ENCODE results near the gene RFC2. TPM values are rescaled to one million over a fixed set of nuclear protein-coding genes. Genes with fewer than 3 reads are reported as not detected.

Gene RFC2
- total RNA-seq: 10 to 100 TPM; 80.8 to 81.1 TPM

DNA sequence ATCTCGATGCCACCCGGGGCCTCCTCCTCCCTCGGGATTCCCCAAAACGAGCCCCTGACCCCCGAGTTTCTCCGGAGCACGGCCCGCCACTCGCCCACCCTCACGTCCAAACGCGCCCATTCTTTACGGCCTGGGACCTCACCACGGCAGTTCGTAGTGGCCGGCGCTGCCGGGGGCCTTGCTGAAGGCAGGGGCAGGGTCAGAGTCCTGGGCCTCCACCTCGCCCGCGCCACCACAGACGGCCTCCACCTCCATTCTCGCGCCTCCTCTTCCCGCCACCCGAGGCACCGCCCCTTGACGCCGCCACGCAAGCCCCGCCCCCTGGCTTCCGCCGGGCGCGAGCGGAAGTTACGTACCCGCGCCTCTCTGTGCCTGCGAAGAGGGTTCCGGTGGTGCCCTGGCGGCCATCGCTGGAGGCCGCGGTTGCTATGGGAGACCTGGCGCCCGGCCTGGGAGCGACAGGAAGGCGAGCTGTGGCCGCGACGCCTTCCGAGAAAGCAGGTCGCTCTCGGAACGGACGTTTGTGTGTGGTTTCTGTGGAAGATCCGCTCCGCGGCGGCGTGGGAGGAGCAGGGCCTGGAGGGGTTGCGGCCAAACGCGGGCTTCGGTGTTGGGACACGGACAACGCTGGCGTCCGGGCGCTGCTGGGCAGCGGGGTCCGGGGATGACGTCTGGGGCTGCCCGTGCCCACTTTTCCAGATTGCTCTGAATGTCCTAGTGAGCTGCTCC is at the start of gene RFC2:
Gene RFC2 (minus strand): TSS at position 271 of the 729 bp plus-strand sequence. CDS start 16 bp downstream, at position 255.
- Mint-ChIP-seq H3K36me3 (peaks cover 29% of the 10 kb centered on the region), H3K4me1 (ENCODE audit: low read depth) (peaks cover 18% of the 10 kb centered on the region), H3K9me3 (no peaks in the 10 kb centered on the region), H3K4me3 (peak within 1 kb of the TSS; percentile 98), H3K27ac (peak within 1 kb of the TSS; percentile 94), H3K27me3 (no peaks in the 10 kb centered on the region)
- POLR2A ChIA-PET: no interaction called here
- intact Hi-C loops (cut with micrococcal nuclease): loop anchor here (1.0 to 5.0 kb wide), 5 partner anchors 17 to 403 kb away; partner anchors contain the start of genes GTF2I and LIMK1
- DNase-seq: peak; percentile 98
- CTCF ChIA-PET: interaction anchor here (1.0 kb wide), 1 partner anchor 48 kb away, joined by 4 read pairs; no protein-coding TSS in a partner anchor

DNA sequence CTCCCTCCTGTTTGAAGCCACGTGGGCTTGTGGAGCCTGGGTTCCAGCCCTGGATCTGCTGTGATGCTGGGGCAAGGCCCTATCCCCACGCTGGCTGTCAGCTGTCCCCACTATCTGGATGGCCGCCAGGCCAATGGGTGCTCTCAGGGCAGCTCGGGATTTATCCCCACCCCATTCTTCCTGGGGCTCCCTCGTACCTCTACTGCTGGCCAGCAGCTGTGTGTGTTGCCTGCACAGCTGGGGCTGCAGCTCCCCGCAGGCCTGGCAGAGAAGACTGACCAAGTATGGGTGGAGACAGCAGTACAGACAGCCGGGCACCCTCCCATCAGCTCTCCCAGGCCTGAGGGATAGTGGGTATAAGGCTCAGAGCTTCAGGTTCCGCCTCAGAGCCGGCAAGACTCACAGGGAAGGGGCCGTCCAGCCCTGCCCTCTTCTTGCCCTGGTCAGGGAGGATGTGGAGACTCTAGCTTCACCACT is 48.6 kb upstream of the RFC2 start:
- intact Hi-C loops (cut with micrococcal nuclease): no loop called here
- CTCF ChIA-PET: interaction anchor here (0.5 kb wide), 1 partner anchor 372 kb away, joined by 4 read pairs; no protein-coding TSS in a partner anchor
- Mint-ChIP-seq H3K4me1 (ENCODE audit: low read depth) (peaks cover 10% of the 10 kb centered on the region), H3K9me3 (no peaks in the 10 kb centered on the region), H3K4me3 (no peak overlapping the region), H3K27me3 (peaks cover 12% of the 10 kb centered on the region), H3K36me3 (no peaks in the 10 kb centered on the region), H3K27ac (no peak overlapping the region)
- DNase-seq: no peak
- POLR2A ChIA-PET: no interaction called here

DNA sequence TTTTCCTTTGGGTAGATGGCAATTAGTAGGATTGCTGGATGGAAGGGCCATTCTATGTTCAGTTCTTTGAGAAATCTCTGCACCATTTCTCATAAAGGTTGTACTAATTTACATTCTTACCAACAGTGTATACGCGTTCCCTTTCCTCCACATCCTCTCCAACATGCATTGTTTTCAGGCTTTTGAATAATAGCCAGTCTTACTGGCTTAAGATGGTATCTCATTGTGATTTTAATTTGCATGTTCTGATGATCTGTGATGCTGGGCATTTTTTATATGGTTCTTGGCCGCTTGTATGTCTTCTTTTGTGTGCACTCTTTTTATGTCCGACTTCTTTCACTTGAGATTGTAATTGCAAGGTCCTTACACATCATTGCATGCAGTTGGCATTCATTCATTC is 46.7 kb upstream of the RFC2 start:
- Mint-ChIP-seq H3K36me3 (no peaks in the 10 kb centered on the region), H3K9me3 (no peaks in the 10 kb centered on the region), H3K27ac (no peak overlapping the region), H3K4me3 (no peak overlapping the region), H3K4me1 (ENCODE audit: low read depth) (no peaks in the 10 kb centered on the region), H3K27me3 (peaks cover 3% of the 10 kb centered on the region)
- intact Hi-C loops (cut with micrococcal nuclease): no loop called here
- DNase-seq: no peak
- ChIA-PET CTCF (no interaction called here), POLR2A (no interaction called here)

DNA sequence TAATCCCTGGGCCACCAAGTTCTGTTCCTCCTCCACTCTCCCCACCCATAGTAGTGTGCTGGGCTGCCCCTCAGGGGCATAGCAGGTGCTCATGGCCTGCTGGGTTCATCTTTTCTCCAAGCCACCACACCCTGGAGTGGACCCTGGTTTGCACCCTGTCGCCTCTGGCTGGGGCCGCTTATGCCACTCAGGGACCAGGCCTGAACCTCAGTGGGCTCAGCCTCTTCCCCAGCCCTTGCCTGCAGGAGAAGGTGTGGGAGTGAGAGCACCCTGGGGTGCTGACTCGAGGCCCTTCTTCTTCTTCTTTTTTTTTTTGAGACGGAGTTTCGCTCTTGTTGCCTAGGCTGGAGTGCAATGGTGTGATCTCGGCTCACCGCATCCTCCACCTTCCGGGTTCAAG is 45.2 kb upstream of the RFC2 start:
- intact Hi-C loops (cut with micrococcal nuclease): no loop called here
- ChIA-PET POLR2A (no interaction called here), CTCF (no interaction called here)
- H3K4me3 Mint-ChIP-seq: no peak overlapping the region
- no peaks in the 10 kb centered on the region for H3K27me3 Mint-ChIP-seq
- H3K4me1 Mint-ChIP-seq (ENCODE audit: low read depth): no peaks in the 10 kb centered on the region
- H3K27ac Mint-ChIP-seq: no peak overlapping the region
- DNase-seq: no peak
- no peaks in the 10 kb centered on the region for H3K36me3 Mint-ChIP-seq
- H3K9me3 Mint-ChIP-seq: no peaks in the 10 kb centered on the region

DNA sequence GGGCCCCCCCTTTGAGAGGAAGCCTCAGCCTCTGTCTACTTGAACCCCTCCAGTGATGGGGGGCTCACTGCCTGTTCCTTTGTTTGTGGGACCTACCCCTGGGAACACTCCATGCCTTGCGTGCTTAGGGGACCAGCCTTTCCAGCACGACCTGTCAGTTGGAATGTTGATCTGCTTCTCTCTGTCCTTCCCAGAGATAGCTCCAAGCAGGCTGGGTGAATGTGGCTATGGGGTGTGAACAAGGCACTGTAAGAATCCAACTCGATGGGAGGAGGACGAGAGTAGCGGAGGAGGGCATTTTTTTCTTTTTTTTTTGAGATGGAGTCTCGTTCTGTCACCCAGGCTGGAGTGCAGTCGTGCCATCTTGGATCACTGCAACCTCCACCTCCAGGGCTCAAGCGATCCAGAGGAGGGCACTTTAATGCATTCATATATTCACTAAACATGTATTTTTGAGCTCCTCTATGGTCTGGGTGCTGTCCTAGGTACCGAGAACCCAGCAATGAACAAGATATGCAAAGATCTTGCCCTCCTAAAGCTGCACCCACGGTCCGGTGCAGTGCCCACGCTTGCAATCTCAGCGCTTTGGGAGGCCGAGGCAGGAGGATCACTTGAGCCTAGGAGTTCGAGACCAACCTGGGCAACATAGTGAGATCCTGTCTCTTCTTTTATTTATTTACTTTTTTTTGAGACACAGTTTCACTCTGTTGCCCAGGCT is 43.5 kb upstream of the RFC2 start:
- POLR2A ChIA-PET: no interaction called here
- no peaks in the 10 kb centered on the region for H3K27me3 Mint-ChIP-seq

DNA sequence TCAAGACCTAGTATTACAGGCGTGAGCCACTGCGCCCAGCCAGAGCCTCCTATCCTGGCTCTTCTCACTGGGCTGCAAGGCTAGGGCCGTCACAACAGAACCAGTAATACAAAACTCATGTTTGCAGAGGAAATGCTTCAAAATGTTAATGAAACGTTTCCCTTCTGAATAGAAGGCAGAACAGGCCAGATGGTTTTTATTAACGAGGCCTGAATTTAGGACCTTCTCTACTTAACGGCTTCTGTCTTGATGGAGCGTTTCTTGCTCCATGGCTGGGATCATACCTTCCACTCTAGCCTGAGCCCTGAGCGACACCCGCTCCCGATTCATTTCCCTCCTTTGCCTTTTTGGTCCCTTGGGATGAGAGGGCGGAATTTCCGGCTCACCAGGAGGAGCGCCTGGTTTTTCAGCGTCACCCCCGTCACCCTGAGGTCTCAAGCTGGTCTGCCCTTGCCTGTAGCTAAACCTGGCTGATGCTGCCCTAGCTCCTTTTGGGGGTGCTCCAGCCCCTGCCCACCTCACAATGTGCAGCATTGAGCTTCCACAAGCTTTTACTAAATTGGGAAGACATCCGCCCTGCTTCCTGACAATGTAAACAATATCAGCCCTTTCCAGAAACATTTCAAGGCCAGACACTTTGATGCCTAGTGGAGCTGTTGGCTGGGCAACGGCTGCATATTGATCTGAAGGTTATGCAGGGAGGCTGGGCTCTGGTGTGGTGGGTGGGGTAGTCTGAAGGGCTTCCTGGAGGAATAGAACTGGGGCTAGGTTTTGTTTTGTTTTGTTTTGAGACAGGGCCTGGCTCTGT is 40.2 kb upstream of the RFC2 start:
- no peak for DNase-seq
- Mint-ChIP-seq H3K36me3 (no peaks in the 10 kb centered on the region), H3K9me3 (no peaks in the 10 kb centered on the region), H3K27me3 (peaks cover 5% of the 10 kb centered on the region), H3K27ac (no peak overlapping the region), H3K4me3 (no peak overlapping the region), H3K4me1 (ENCODE audit: low read depth) (peaks cover 4% of the 10 kb centered on the region)
- POLR2A ChIA-PET: no interaction called here
- intact Hi-C loops (cut with micrococcal nuclease): no loop called here
- CTCF ChIA-PET: no interaction called here

More for the DNA sequence above, 43.5 kb upstream of the RFC2 start:
- CTCF ChIA-PET: interaction anchor here (2.5 kb wide), 1 partner anchor 103 kb away, joined by 8 read pairs; no protein-coding TSS in a partner anchor
- H3K36me3 Mint-ChIP-seq: no peaks in the 10 kb centered on the region
- H3K9me3 Mint-ChIP-seq: no peaks in the 10 kb centered on the region
- H3K4me1 Mint-ChIP-seq (ENCODE audit: low read depth): no peaks in the 10 kb centered on the region
- H3K27ac Mint-ChIP-seq: no peak overlapping the region
- H3K4me3 Mint-ChIP-seq: no peak overlapping the region
- no peak for DNase-seq
- intact Hi-C loops (cut with micrococcal nuclease): no loop called here

DNA sequence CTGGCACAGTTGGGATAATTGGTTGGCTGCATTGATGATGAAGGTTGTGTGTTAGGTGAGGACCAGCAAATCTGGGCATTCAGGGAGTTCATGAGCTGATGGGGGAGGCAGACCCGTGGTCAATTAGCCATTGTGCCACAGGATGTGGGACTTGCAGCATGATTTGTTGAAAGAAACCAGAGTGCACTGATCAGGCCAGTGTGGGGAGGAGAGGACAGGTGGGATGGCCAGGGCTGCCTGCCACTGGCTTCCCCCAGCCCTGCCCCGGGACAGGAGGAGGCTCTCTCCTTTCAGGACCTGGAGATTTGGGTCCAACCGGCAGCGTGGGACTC is 39.3 kb upstream of the RFC2 start:
- H3K9me3 Mint-ChIP-seq: no peaks in the 10 kb centered on the region
- DNase-seq: no peak
- ChIA-PET CTCF (no interaction called here), POLR2A (no interaction called here)
- H3K27ac Mint-ChIP-seq: no peak overlapping the region
- H3K36me3 Mint-ChIP-seq: no peaks in the 10 kb centered on the region
- intact Hi-C loops (cut with micrococcal nuclease): no loop called here
- no peak overlapping the region for H3K4me3 Mint-ChIP-seq
- H3K4me1 Mint-ChIP-seq (ENCODE audit: low read depth): peaks cover 9% of the 10 kb centered on the region
- peaks cover 5% of the 10 kb centered on the region for H3K27me3 Mint-ChIP-seq

DNA sequence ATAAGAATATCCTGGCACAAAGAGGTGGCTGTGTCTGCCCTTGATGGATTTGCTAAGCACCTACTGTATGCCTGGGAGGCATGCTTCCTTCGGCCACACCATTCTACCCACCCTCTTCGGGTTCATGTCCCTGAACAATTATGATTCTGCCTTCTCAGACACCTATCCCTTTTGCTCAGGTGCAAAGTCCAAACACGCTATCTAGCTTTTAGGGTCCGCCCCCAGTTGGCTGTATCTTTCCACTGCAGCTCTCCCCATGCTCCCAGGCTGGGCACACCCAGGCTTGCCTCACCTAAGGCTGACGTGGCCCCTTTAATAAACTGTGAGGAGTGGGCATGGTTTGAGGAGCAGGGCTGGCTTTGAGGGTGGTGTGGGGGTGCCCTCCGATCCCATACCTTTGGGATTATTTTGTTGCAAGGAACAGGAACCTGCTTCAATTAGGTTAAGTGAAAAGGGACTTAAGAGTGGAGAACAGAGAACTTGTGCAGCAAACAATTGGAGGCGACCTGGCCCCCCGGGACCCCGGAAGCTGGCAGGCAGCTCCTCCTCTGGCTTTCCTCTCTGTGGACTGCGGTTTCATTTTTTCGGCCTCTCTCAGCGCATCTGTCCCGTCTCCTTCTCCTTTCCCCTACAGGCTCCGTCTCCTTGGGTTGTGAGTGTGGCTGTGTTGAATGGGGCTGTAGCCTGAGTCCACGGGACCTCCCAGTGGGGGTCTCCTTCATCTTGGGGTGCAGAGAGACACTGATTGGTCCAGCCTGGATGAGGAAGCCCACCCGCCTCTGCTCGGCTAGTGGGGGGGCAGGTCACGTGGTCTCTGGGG is 38.8 kb upstream of the RFC2 start:
- peaks cover 15% of the 10 kb centered on the region for H3K4me1 Mint-ChIP-seq (ENCODE audit: low read depth)
- H3K27ac Mint-ChIP-seq: no peak overlapping the region
- intact Hi-C loops (cut with micrococcal nuclease): no loop called here
- peaks cover 10% of the 10 kb centered on the region for H3K27me3 Mint-ChIP-seq
- DNase-seq: no peak
- CTCF ChIA-PET: interaction anchor here (1.0 kb wide), 1 partner anchor 108 kb away, joined by 3 read pairs; no protein-coding TSS in a partner anchor
- H3K4me3 Mint-ChIP-seq: no peak overlapping the region
- H3K36me3 Mint-ChIP-seq: no peaks in the 10 kb centered on the region
- POLR2A ChIA-PET: no interaction called here
- H3K9me3 Mint-ChIP-seq: no peaks in the 10 kb centered on the region

DNA sequence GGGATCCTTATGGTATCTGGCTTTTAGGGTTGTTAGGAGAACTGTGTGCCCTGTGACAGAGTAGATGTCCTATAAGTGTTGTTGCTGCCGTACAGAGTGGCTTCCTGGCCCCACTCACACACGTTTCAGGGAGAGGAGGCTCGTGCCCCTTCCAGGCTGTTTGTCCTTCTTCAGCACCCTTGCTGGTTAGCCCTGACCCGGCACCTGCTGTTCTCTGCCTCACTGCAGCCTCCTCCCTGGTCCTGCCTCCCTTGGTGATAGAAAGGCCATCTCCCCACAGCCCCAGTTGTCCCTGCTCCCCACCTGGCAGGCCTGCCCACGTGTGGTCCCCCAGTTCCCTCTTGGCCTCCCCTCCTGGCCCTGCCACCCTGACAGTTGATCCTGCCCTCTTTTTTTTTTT is 37.3 kb upstream of the RFC2 start:
- Mint-ChIP-seq H3K27ac (no peak overlapping the region), H3K4me1 (ENCODE audit: low read depth) (peaks cover 16% of the 10 kb centered on the region), H3K4me3 (no peak overlapping the region), H3K36me3 (no peaks in the 10 kb centered on the region), H3K27me3 (peaks cover 14% of the 10 kb centered on the region), H3K9me3 (no peaks in the 10 kb centered on the region)
- CTCF ChIA-PET: interaction anchor here (1.0 to 3.9 kb wide), 2 partner anchors 109 kb away, joined by 3 to 21 read pairs; no protein-coding TSS in a partner anchor
- DNase-seq: no peak
- intact Hi-C loops (cut with micrococcal nuclease): no loop called here
- POLR2A ChIA-PET: no interaction called here

DNA sequence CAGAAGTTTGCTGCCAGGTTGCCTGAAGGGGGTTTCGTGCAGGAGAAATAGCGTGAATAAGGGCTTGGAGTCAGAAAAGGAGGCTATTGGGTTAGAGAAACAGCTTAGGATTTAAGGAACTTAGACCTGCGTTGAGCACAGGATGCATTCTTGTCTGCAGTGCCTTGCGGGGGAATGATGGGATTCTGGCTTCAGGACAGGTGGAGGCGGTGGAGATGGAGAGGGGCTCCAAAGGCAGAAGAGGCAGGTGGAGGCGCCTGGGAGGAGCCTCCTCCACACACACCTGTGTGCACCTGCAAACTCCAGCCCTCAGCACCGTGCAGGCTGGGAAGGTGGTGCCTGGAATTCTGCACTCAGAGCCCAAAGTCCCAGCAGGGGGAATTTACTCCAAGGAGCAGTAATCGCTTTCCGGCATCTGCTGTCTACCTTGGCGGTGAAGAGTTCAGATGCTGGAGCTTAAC is 36.8 kb upstream of the RFC2 start:
- peaks cover 16% of the 10 kb centered on the region for H3K4me1 Mint-ChIP-seq (ENCODE audit: low read depth)
- CTCF ChIA-PET: interaction anchor here (0.6 to 3.9 kb wide), 2 partner anchors 15 to 110 kb away, joined by 3 to 21 read pairs; no protein-coding TSS in a partner anchor
- no peaks in the 10 kb centered on the region for H3K36me3 Mint-ChIP-seq
- no peak overlapping the region for H3K4me3 Mint-ChIP-seq
- POLR2A ChIA-PET: no interaction called here
- intact Hi-C loops (cut with micrococcal nuclease): no loop called here
- H3K27me3 Mint-ChIP-seq: peaks cover 14% of the 10 kb centered on the region
- no peaks in the 10 kb centered on the region for H3K9me3 Mint-ChIP-seq
- H3K27ac Mint-ChIP-seq: no peak overlapping the region
- DNase-seq: no peak

DNA sequence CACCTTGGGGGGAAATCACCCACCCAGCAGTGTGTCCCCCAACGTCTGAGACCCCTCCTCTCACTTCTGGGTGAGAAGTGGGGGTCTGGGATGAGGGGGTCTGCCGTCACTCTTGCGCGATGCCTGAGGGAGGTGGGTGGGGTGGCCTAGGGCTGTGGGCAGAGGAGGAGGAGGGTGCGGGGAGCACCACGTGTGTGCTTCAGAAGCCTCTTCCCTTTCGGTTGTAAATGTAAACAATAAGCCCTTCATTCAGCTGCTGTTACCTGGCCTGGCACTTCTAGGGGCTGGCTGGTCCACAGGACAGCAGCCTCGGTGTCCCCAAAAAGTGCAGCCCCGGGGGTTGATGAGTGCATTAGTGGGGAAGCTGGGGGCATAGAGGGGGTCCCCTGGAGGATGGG is 36.4 kb upstream of the RFC2 start:
- Mint-ChIP-seq H3K27ac (no peak overlapping the region), H3K4me1 (ENCODE audit: low read depth) (peaks cover 16% of the 10 kb centered on the region), H3K27me3 (peaks cover 14% of the 10 kb centered on the region), H3K36me3 (no peaks in the 10 kb centered on the region), H3K9me3 (no peaks in the 10 kb centered on the region), H3K4me3 (no peak overlapping the region)
- intact Hi-C loops (cut with micrococcal nuclease): no loop called here
- DNase-seq: no peak
- ChIA-PET CTCF (interaction anchor here (0.6 to 3.9 kb wide), 2 partner anchors 15 to 110 kb away, joined by 3 to 21 read pairs; no protein-coding TSS in a partner anchor), POLR2A (no interaction called here)

All from activated CD4-positive, alpha-beta memory T cell treated with anti-CD3 and anti-CD28 coated beads for 36 hours (primary cell).